HUES6 (cell line): ENCODE measurements around the gene PEMT.

Experiments used
- H3K27ac ChIP-seq: 2 replicates; pipeline ENCODE4 v1.7.0; 2013; ENCODE audit warnings: low read depth, mild to moderate bottlenecking, low read length, inconsistent platforms
- H3K27me3 ChIP-seq: 2 replicates; pipeline ENCODE4 v1.6.1; 2013; ENCODE audit warnings: low read length; ENCODE audit not compliant: control insufficient read depth, insufficient read depth
- H3K36me3 ChIP-seq: 2 replicates; pipeline ENCODE4 v1.6.1; 2013; ENCODE audit warnings: low read length; ENCODE audit not compliant: control insufficient read depth, insufficient read depth
- H3K4me1 ChIP-seq: 2 replicates; pipeline ENCODE4 v1.6.1; 2013; ENCODE audit warnings: low read length; ENCODE audit not compliant: control insufficient read depth, insufficient read depth
- H3K4me3 ChIP-seq: 2 replicates; pipeline ENCODE4 v1.5.1; 2013; ENCODE audit warnings: low read depth, low read length
- H3K9ac ChIP-seq: one replicate; pipeline ENCODE4 v1.6.1; 2013; ENCODE audit warnings: mild to moderate bottlenecking, low read length
- H3K9me3 ChIP-seq: 2 replicates; pipeline ENCODE4 v1.6.1; 2013; ENCODE audit warnings: low read depth, low read length; ENCODE audit not compliant: control insufficient read depth, insufficient read depth

Gene PEMT

DNA sequence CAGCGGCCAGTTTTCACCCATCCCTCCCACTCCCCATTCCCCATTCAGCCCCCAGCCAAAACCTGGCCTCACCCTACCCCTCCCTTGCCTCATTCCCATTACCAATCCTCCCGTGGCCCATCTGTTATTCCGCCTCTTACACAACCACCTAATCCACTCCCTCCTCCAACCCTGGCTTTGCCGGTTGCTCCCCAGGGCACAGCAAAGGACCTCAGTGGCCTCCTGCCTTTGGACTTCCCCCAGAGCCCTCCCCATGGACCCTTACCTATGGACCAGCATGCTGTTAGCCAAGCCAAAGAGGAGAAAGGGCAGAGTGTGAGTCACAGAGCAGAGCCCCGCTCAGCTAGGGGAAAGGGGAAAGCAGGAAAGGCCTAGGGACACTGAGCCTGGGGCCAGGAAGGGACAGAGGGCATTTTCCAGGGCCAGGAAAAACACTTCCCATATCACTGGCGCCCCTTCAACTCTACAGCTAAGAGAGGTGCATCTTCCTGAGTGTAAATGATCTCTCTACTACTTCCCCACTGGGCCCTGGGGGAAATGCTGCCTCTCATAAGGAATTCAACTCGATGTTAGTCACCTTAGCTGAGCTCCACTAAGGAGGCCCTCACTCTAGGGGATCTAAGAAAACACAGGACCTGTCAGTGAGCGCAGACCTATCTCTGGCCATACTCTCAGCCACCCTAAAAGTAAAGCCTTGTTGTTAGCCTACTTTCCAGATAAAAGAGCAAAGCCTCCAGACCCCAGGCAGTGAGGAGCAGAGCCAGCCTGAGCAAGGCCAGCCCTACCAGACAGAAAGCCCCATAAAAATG lies 10.6 kb downstream of the PEMT start:
- Histone ChIP-seq H3K36me3 (peaks cover 7% of the 10 kb centered on the region), H3K9me3 (no peaks in the 10 kb centered on the region), H3K9ac (peak overlapping the region; percentile 6), H3K4me3 (no peak overlapping the region), H3K4me1 (peaks cover 22% of the 10 kb centered on the region; the same call in 1 of the 2 replicates), H3K27me3 (no peaks in the 10 kb centered on the region), H3K27ac (no peak overlapping the region)

- peaks cover 22% of the 10 kb centered on the region; the same call in 1 of the 2 replicates for H3K4me1 ChIP-seq
- peaks cover 14% of the 10 kb centered on the region for H3K36me3 ChIP-seq
- H3K9me3 ChIP-seq = no peaks in the 10 kb centered on the region
- H3K4me3 ChIP-seq = no peak overlapping the region
- no peak overlapping the region for H3K27ac ChIP-seq
- H3K27me3 ChIP-seq = no peaks in the 10 kb centered on the region
- H3K9ac ChIP-seq = no peak overlapping the region
Measured at GRCh38 chr17:17579691-17580090, 11.8 kb downstream of the PEMT start.

- Histone ChIP-seq H3K4me1 (peaks cover 22% of the 10 kb centered on the region; the same call in 1 of the 2 replicates), H3K27me3 (no peaks in the 10 kb centered on the region), H3K4me3 (no peak overlapping the region), H3K9me3 (no peaks in the 10 kb centered on the region), H3K27ac (no peak overlapping the region), H3K36me3 (peaks cover 14% of the 10 kb centered on the region), H3K9ac (no peak overlapping the region)
Measured at GRCh38 chr17:17577373-17577772, 14.1 kb downstream of the PEMT start.

DNA sequence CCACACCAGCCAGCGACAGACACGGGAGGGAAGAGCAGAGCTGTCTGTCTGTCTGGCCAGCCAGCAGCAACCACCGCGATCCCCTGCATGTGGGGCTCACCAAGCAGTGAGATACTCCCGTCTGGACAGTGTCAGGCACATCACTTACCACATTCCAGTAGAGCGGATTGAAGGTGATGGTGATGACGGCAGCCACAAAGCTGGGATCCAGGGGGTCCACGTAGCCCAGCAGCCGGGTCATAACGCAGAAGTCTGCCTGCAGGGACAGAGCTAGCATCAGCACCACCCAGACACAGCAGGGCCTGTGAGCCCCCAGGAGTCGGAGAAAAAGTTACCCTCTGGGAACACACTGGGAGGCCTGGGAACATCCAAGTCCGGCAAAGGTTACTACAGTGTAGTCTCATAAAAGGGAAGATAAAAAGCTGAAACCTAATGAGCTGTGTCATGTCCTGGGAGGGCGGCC lies 14.7 kb downstream of the PEMT start:
- Histone ChIP-seq H3K36me3 (peaks cover 14% of the 10 kb centered on the region), H3K27me3 (no peaks in the 10 kb centered on the region), H3K9ac (no peak overlapping the region), H3K9me3 (no peaks in the 10 kb centered on the region), H3K27ac (no peak overlapping the region), H3K4me3 (no peak overlapping the region), H3K4me1 (peaks cover 18% of the 10 kb centered on the region; the same call in 1 of the 2 replicates)

GRCh38 chr17:17575360-17576251 lies 15.9 kb downstream of the PEMT start:
- Histone ChIP-seq H3K27ac (no peak overlapping the region), H3K9me3 (no peaks in the 10 kb centered on the region), H3K36me3 (peaks cover 14% of the 10 kb centered on the region), H3K27me3 (no peaks in the 10 kb centered on the region), H3K4me3 (no peak overlapping the region), H3K4me1 (peaks cover 6% of the 10 kb centered on the region; the same call in 1 of the 2 replicates), H3K9ac (no peak overlapping the region)

DNA sequence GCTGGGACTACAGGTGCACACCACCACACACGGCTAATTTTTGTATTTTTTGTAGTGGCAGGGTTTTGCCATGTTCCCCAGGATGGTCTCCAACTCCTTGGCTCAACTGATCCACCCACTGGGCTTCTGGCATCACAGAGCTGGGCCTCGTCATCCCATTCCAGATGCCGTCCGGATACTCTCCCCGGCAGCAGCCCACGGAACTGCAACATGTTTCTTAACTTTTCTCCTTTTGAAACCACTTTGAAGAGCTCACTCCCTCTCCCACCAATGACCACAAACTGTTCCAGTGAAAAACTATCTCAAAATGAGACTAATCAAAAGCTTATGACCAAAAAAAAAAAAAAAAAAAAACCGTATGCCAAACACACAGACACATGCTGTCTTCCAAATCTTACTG lies 17.6 kb downstream of the PEMT start:
- H3K4me1 ChIP-seq = peaks cover 4% of the 10 kb centered on the region; the same call in 1 of the 2 replicates
- no peak overlapping the region for H3K4me3 ChIP-seq
- H3K36me3 ChIP-seq = peaks cover 14% of the 10 kb centered on the region
- no peaks in the 10 kb centered on the region for H3K9me3 ChIP-seq
- no peak overlapping the region for H3K27ac ChIP-seq
- no peaks in the 10 kb centered on the region for H3K27me3 ChIP-seq
- no peak overlapping the region for H3K9ac ChIP-seq

DNA sequence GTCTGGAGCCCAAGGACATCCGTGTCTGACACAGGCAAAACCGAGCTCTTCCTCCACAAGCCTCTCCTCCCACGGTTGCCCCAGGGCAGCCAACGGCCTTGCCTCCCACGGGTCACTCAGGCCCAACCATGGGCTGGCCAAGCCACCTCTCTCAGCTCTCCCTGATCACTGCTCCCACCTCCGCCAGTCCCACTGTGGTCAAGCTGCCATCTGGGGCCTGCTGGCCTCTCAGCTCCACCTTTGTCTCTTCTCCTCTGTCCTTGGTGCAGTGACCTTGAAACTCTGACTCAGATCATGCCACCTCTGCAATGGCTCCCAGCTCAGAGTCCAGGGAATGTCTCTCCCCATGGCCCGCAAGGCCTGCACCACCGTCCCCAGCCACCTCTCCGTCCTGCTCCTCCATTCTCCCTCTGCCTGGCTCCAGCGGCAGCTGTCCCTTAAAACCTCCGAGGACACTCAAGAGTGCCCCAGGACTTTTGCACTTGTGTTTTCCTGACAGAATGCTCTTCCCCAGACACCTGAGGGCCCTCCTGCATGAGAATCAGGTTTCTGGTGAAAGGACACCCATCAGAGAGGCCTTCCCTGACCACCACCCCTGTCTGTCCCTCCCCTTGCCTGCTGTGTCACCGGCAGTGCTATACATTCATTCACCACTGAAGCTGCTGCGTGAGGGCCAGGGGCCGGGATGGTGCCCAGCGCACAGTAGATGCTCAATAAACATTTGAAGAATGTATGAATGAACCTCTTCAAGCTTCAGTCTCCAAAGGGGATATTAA lies 19.3 kb downstream of the PEMT start:
- H3K4me1 ChIP-seq = peaks cover 4% of the 10 kb centered on the region; the same call in 1 of the 2 replicates
- no peak overlapping the region for H3K9ac ChIP-seq
- H3K27ac ChIP-seq = no peak overlapping the region
- no peaks in the 10 kb centered on the region for H3K27me3 ChIP-seq
- no peak overlapping the region for H3K4me3 ChIP-seq
- H3K36me3 ChIP-seq = peaks cover 14% of the 10 kb centered on the region
- no peaks in the 10 kb centered on the region for H3K9me3 ChIP-seq

DNA sequence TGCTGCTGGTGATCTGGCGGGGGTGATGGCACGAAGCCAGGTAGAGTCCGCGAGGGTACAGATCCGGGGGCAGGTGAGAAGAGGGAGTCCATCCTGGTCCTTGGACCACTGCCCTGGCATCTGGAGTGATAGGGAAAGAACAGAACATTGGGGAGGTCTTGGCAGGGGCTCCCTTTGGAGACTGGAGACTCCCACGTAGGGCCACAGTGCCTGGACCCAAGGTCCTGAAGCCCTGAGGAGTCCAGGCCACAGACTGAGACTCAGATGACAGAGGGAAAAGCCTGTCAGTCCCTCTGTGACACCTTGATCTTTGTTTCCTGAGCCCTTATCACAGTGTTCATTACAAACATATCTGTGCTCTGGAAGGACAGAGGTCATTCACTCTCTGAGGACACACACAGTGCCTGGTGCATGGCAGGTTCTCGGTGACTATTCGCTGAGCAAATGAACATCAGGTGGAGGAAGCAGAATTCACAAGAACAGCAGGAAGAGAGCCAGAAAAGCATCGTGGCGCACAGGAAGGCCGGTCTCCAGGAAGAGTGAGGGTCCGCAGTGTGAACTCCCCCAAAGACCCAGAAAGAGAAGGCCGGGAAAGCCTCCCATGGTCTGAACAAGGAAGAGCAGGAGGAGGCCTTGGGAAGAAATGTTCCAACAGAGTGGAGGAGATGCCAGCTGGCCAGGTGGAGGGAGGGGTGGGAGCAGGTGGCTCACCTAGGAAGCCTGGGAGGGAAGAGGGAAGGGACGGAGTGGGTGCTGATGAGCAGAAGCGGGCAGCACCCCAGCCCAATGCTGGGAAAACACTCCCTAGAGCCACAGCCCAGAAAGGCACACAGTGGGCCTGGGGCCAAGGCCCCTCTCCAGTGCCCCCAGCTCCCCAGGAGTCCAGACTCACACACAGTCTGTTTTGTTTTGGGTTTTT lies 20.5 kb downstream of the PEMT start:
- Histone ChIP-seq H3K4me1 (0 out of 2 replicates have a peak, but pooled peaks cover under 1% of the 10 kb centered on the region), H3K9ac (no peak overlapping the region), H3K36me3 (peaks cover 7% of the 10 kb centered on the region; the same call in 1 of the 2 replicates), H3K27me3 (no peaks in the 10 kb centered on the region), H3K9me3 (no peaks in the 10 kb centered on the region), H3K4me3 (no peak overlapping the region), H3K27ac (no peak overlapping the region)

DNA sequence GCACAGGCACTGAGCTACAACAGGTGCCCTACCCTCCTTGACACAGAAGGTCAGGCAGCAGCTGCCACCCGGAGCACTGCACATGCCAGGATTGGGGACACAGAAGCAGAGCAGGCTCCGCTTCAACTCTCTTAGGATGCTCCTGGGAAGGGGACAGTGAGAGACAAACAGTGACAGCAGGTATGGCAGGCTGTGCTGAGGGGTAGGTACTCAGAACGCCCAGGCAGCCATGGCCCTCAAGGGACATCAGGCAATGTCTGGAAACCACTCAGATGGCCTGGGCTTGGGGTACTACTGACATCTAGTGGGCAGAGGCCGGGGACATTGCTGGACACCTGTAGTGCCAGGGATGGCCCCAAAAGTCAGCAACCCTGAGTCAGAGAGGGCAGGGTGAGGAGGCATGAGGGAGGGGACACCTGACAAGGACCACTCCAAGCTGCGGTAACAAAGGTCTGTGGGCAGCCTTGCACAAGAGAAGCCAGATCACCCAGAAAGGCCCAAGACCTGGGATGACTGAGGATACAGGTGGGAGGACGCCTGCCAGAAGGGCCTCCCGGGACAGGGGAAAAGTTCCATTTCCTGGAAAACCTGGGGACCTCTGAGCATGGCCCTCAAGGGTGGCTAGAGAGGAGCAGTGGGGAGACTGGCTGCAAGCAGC lies 21.2 kb downstream of the PEMT start:
- Histone ChIP-seq H3K9ac (no peak overlapping the region), H3K27ac (no peak overlapping the region), H3K9me3 (no peaks in the 10 kb centered on the region), H3K4me3 (no peak overlapping the region), H3K36me3 (peaks cover 5% of the 10 kb centered on the region; the same call in 1 of the 2 replicates), H3K4me1 (peaks cover 2% of the 10 kb centered on the region; the same call in 1 of the 2 replicates), H3K27me3 (no peaks in the 10 kb centered on the region)
